Left cardiac atrium (tissue), 4 donors: ENCODE results near the gene ZFP69. TPM values are rescaled to one million over a fixed set of nuclear protein-coding genes. Genes with fewer than 3 reads are reported as not detected.
"Not testable (repeated sequence)": the region's sequence is repeated elsewhere in the genome, so short reads cannot be mapped to it uniquely, and the experiment has no call there.

Source experiments
- ATAC-seq, 2 donors: fragments of 200-7000 bp; cut with Tn5 transposase; one replicate each; pipeline ENCODE4 v1.9.1; 2020; ENCODE audit warnings: mild to moderate bottlenecking in 2 of 2, moderate library complexity in 2 of 2
- DNase-seq: peaks from one replicate; pipeline ENCODE4 v3.0.0-alpha.2; 2020
- intact Hi-C, 2 donors: fragments of 100-400 bp; cut with DNase I; formaldehyde crosslinking; loops; one replicate each; pipeline versions ENCODE4 v1.14.1 to v1.15.1; 2022 to 2023
- total RNA-seq, 2 donors: library from RNA; stranded (reverse); fragmentation: NEBNext Ultra II Directional; extraction: Animal tissue kit (Norgen Biotek cat#: 25700); gene quantifications; one replicate each; pipeline ENCODE4 v1.2.1, GENCODE V29; 2021
- donor health status: DM: no; HTN: yes; CAD: no.
- donor health status: DM: no; HTN: yes; CAD: no; lungs with severe emphysema.
- donor health status: DM: yes; HTN: yes; CAD: no.
- donor health status: Dilated cardiomyopathy.

The ZFP69 gene
- total RNA-seq, 2 donors from 2014 or later, result 2.3 to 2.5 TPM

GRCh38 chr1:40502651-40503050 is 25.6 kb downstream of the ZFP69 start:
- ATAC-seq, DNase-seq, intact Hi-C loops: not testable (repeated sequence)

- DNase-seq (no peak), ATAC-seq (no peak)
- intact Hi-C loops, result no loop called here
Observed at GRCh38 chr1:40507973-40508372, 30.9 kb downstream of the ZFP69 start.

GRCh38 chr1:40508375-40509341 is 31.6 kb downstream of the ZFP69 start, which contains the start of gene EXO5:
EXO5 (plus strand) TSS chr1:40508767; CDS start chr1:40514545, 5,778 bp downstream.
- DNase-seq (peak; percentile 85), ATAC-seq (peak; percentile 99 to 100)
- intact Hi-C loops, result no loop called here

- intact Hi-C loops, result no loop called here
- DNase-seq (no peak), ATAC-seq (no peak)
Observed at GRCh38 chr1:40519517-40519916, 42.4 kb downstream of the ZFP69 start.

GRCh38 chr1:40530735-40531380 is 53.8 kb downstream of the ZFP69 start:
- ATAC-seq (peak; percentile 20 to 21), DNase-seq (no peak)
- intact Hi-C loops, result no loop called here

- intact Hi-C loops, result no loop called here
- peak; percentile 99 to 100 for ATAC-seq
- DNase-seq, result peak; percentile 90
Observed at GRCh38 chr1:40531381-40532061, 54.4 kb downstream of the ZFP69 start, which contains the start of gene ZNF684. ZNF684 (plus strand) TSS chr1:40531637; CDS start chr1:40533167, 1,530 bp downstream.

DNA sequence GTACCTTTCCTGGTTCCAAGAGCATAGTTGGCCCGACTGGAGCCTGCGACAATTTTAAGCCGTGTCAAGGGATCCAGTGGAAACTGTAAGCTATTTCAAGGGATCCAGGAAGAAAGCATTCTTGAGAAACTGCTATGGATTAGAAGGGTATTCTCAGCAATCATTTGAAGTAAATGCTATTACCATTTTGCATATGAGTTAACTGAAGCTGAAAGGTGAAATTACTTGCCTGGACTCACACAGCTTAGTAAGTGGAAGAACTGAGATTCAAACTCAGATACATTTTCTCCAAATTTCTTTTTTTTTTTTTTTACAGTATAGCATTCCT is 54.9 kb downstream of the ZFP69 start:
- DNase-seq (no peak), ATAC-seq (no peak)
- intact Hi-C loops, result no loop called here

DNA sequence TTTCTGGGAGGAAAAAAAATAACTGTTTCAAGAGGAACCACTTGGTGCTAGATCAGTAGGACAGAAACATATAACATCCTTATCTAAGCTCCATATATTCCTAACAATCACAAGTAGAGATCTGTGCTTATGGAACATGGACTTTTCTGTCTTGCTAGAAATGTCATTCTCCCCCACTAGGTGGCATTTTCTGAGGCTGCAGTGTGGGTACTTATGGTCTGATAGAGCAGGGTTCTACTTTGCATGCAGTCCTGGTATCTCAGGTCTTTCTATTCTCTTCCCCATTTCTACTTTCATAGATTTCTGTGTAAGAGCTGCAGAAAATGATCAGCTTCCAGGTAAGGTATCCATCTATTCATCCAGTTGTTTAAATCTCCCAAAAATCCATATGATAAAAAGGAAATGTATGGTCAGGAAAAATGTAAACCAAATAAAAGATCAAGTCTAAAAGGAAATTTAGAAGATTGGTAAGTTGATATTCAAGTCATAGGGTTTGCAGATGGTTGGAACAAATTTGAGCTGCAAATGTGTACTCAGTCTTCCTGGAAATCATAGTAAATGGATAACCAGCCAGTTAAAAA is 55.8 kb downstream of the ZFP69 start:
- intact Hi-C loops, result no loop called here
- DNase-seq (no peak), ATAC-seq (peak in 1 of 2 donors; percentile 12)

GRCh38 chr1:40534589-40534988 is 57.5 kb downstream of the ZFP69 start:
- ATAC-seq, result no peak
- intact Hi-C loops, result no loop called here
- no peak for DNase-seq

DNA sequence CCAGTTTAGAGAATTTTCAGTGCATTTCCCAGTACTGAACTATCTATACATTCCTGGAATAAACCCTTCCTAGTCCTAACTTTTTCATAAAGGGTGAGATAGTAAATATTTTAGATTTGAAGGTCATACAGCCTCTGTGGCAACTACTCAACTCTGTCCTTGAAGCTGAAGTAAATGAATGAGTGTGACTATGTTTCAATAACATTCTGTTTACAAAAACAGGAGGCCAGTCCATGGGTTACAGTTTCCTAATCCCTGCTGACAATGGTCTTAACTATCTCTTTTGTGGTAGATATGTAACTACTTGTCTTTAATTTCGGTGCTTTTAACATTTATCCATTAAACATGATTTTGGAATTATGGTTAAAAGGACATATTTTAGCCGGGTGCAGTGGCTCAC is 58.6 kb downstream of the ZFP69 start:
- ATAC-seq, result no peak
- intact Hi-C loops, result no loop called here
- DNase-seq, result no peak

- no peak for ATAC-seq
- intact Hi-C loops, result no loop called here
- no peak for DNase-seq
Observed at GRCh38 chr1:40539338-40539737, 62.2 kb downstream of the ZFP69 start.

Other genes starting within 250 kb of the ZFP69 start
- not detected for gene TMCO2, start 229.4 kb upstream of the ZFP69 start, total RNA-seq
- 10 to 100 TPM; 33.7 to 42.0 TPM for gene ZMPSTE24, start 219.1 kb upstream of the ZFP69 start, total RNA-seq
- 1 to 10 TPM in 1 of 2 donors, under 1 TPM in 1; 0.53 to 1.2 TPM for gene COL9A2, start 160.0 kb upstream of the ZFP69 start, total RNA-seq
- 10 to 100 TPM; 17.9 to 25.6 TPM for gene SMAP2, start 103.6 kb upstream of the ZFP69 start, total RNA-seq
- 1 to 10 TPM; 1.1 to 1.2 TPM for gene ZFP69B, start 26.8 kb upstream of the ZFP69 start, total RNA-seq
- gene EXO5, start 31.5 kb downstream of the ZFP69 start, total RNA-seq, result 1 to 10 TPM; 4.4 to 5.1 TPM
- 1 to 10 TPM; 6.5 to 7.4 TPM for gene ZNF684, start 54.3 kb downstream of the ZFP69 start, total RNA-seq
- 1 to 10 TPM; 2.9 to 3.6 TPM for gene RIMS3, start 188.4 kb downstream of the ZFP69 start, total RNA-seq
- 10 to 100 TPM; 60.1 to 71.1 TPM for gene NFYC, start 214.4 kb downstream of the ZFP69 start, total RNA-seq